ENCODE measurements around the gene ARHGEF33.

DNA sequence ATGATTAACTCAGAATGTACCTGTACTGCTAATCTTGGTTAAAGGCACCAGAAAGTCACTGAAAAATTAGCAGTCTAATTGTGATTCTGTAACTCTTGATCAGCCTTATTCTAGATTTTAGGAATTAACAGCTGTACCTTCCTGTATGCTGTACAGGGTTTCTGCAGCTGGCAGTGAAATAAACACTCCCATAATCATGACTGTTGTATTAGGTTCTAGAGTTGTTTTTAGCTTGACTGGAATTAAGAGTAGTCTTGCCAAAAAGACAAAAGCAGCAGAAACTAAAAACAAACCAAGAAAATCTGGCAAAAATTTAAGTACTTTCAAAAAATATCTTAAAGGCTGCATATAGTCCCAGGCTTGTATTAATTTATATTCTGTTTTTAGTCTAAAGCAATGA is 127.7 kb downstream of the ARHGEF33 start:
- TF ChIP-seq EZH2 (IDR thresholded peaks at IDR 0.05; ENCODE audit: insufficient read depth, poor library complexity, severe bottlenecking) (no peak), EZH2phosphoT487 (IDR thresholded peaks at IDR 0.05; ENCODE audit: insufficient read depth, low read depth) (no peak)

Measured in GM23248 (cell line).